Activated naive CD4-positive, alpha-beta T cell treated with anti-CD3 and anti-CD28 coated beads, Interleukin-2, amount 50 U/mL, for 24 hours (primary cell): ENCODE results near the gene THADA.
"Not testable (repeated sequence)": the region's sequence is repeated elsewhere in the genome, so short reads cannot be mapped to it uniquely, and the experiment has no call there.

ENCODE experiments used
- H3K27ac Mint-ChIP-seq: one replicate; pipeline ENCODE4 v1.8.0; 2021; ENCODE audit warnings: mild to moderate bottlenecking, mixed read lengths
- H3K27me3 Mint-ChIP-seq: one replicate; pipeline ENCODE4 v1.8.0; 2021; ENCODE audit warnings: mixed read lengths
- H3K36me3 Mint-ChIP-seq: one replicate; pipeline ENCODE4 v1.8.0; 2021; ENCODE audit warnings: mixed read lengths
- H3K4me1 Mint-ChIP-seq: one replicate; pipeline ENCODE4 v1.8.0; 2021; ENCODE audit warnings: mixed read lengths
- H3K4me3 Mint-ChIP-seq: one replicate; pipeline ENCODE4 v1.8.0; 2021; ENCODE audit warnings: mild to moderate bottlenecking, mixed read lengths
- H3K9me3 Mint-ChIP-seq: one replicate; pipeline ENCODE4 v1.8.0; 2021; ENCODE audit warnings: mixed read lengths

The THADA gene

DNA sequence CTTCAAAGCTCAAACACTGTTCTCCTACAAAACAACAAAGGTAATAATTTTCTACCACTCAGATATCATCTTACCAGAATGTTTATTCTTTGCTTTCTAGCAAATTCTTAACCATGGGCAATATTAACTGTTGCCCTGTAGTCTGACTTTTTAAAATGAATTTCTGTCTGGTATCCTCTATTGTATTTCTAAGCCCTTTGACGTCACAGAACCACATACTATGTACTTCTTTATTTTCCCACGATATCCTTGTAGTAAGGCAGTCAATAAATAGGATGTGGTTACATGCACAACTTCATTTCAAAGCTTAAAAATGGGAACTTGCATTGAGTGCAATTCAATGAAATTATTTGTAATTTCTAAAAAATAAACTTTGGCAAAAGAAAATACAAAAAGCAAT lies 58.7 kb downstream of the THADA start:
- Mint-ChIP-seq H3K4me3 (no peak overlapping the region), H3K36me3 (peaks cover 20% of the 10 kb centered on the region), H3K4me1 (peaks cover 27% of the 10 kb centered on the region), H3K9me3 (no peaks in the 10 kb centered on the region), H3K27me3 (no peaks in the 10 kb centered on the region), H3K27ac (no peak overlapping the region)

DNA sequence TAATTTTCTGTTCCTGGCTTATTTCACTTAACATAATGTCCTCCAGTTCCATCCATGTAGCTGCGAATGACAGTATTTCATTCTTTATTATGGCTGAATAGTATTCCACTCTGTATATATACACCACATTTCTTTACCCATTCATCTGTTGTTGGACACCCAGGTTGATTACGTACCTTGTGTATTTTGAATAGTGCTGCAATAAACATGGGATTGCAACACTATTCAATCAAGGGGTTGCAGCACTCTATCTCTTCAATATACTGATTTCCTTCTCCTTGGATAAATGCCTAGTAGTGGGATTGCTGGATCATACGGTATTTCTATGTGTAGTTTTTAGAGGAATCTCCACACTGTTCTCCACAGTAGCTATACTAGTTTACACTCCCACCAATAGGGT lies 61.3 kb downstream of the THADA start:
- Mint-ChIP-seq H3K27ac (no peak overlapping the region), H3K9me3 (no peaks in the 10 kb centered on the region), H3K4me1 (peaks cover 32% of the 10 kb centered on the region), H3K4me3 (no peak overlapping the region), H3K27me3 (no peaks in the 10 kb centered on the region), H3K36me3 (peaks cover 24% of the 10 kb centered on the region)

DNA sequence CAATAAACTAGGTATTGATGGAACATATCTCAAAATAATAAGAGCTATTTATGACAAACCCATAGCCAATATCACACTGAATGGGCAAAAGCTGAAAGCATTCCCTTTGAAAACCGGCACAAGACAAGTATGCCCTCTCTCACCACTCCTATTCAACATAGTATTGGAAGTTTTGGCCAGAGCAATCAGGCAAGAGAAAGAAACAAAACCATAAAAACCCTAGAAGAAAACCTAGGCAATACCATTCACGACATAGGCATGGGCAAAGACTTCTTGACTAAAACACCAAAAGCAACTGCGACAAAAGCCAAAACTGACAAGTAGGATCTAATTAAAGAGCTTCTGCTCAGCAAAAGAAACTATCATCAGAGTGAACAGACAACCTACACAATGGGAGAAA lies 63.3 kb downstream of the THADA start:
- H3K27me3 Mint-ChIP-seq, H3K4me3 Mint-ChIP-seq, H3K9me3 Mint-ChIP-seq, H3K27ac Mint-ChIP-seq: not testable (repeated sequence)
- Mint-ChIP-seq H3K36me3 (peaks cover 22% of the 10 kb centered on the region), H3K4me1 (peaks cover 17% of the 10 kb centered on the region)

- H3K4me1 Mint-ChIP-seq = peaks cover 9% of the 10 kb centered on the region
- no peak overlapping the region for H3K27ac Mint-ChIP-seq
- peaks cover 28% of the 10 kb centered on the region for H3K36me3 Mint-ChIP-seq
- no peak overlapping the region for H3K4me3 Mint-ChIP-seq
- no peaks in the 10 kb centered on the region for H3K9me3 Mint-ChIP-seq
- no peaks in the 10 kb centered on the region for H3K27me3 Mint-ChIP-seq
These were observed 64.6 kb downstream of the THADA start for GRCh38 chr2:43531251-43531650.

- Mint-ChIP-seq H3K27ac (no peak overlapping the region), H3K4me1 (peaks cover 18% of the 10 kb centered on the region), H3K9me3 (no peaks in the 10 kb centered on the region), H3K4me3 (no peak overlapping the region), H3K36me3 (peaks cover 33% of the 10 kb centered on the region), H3K27me3 (no peaks in the 10 kb centered on the region)
These were observed 68.8 kb downstream of the THADA start for GRCh38 chr2:43526994-43527393.

GRCh38 chr2:43525506-43525905 lies 70.3 kb downstream of the THADA start:
- Mint-ChIP-seq H3K27ac (no peak overlapping the region), H3K9me3 (no peaks in the 10 kb centered on the region), H3K36me3 (peaks cover 29% of the 10 kb centered on the region), H3K27me3 (no peaks in the 10 kb centered on the region), H3K4me1 (peaks cover 13% of the 10 kb centered on the region), H3K4me3 (no peak overlapping the region)

GRCh38 chr2:43524177-43524965 lies 71.5 kb downstream of the THADA start:
- Mint-ChIP-seq H3K4me3 (no peak overlapping the region), H3K27ac (no peak overlapping the region), H3K36me3 (peaks cover 29% of the 10 kb centered on the region), H3K9me3 (no peaks in the 10 kb centered on the region), H3K27me3 (no peaks in the 10 kb centered on the region), H3K4me1 (peaks cover 19% of the 10 kb centered on the region)

DNA sequence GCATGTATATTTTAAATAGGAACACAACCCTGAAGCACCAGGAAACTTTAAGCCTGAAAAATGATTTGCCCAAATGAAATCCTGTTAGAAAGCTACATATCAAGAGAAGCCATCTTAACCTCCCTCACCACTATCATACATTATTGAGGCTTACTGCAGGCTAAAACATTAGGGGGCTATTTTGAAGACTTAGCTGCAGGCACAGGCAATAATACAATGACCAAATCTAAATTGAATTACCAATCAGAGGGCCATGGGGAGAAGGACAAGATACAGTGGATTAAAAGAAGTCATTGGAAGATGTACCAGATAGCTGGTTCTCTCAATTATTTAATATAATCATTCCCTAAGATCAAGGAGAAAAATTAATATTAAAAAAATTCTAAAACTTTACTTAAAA lies 73.7 kb downstream of the THADA start:
- Mint-ChIP-seq H3K27me3 (no peaks in the 10 kb centered on the region), H3K27ac (peak overlapping the region; percentile 18), H3K9me3 (no peaks in the 10 kb centered on the region), H3K4me3 (no peak overlapping the region), H3K4me1 (peaks cover 35% of the 10 kb centered on the region), H3K36me3 (peaks cover 29% of the 10 kb centered on the region)

DNA sequence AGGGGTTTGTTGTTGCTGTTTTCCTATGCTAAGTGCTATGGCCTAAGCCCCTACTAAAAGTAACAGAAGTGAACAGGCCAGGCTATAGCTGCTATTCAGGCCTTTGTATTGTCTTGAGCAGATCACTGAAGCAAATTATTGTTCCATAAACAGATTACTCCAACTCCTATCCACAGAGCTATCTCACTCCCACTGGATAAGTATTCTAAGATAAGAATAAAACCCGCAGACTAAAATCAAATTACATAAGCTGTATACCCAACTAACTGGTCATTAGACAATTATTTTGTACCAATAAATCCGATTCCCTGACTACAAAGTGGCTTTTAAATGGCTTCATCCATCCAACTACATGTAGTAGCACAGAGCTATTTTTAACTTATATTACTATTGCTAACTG lies 74.3 kb downstream of the THADA start:
- Mint-ChIP-seq H3K9me3 (no peaks in the 10 kb centered on the region), H3K27ac (no peak overlapping the region), H3K4me3 (no peak overlapping the region), H3K27me3 (no peaks in the 10 kb centered on the region), H3K36me3 (peaks cover 26% of the 10 kb centered on the region), H3K4me1 (peaks cover 36% of the 10 kb centered on the region)

GRCh38 chr2:43520919-43521318 lies 74.9 kb downstream of the THADA start:
- H3K9me3 Mint-ChIP-seq = no peaks in the 10 kb centered on the region
- H3K4me3 Mint-ChIP-seq = no peak overlapping the region
- H3K27ac Mint-ChIP-seq = no peak overlapping the region
- H3K4me1 Mint-ChIP-seq = peaks cover 42% of the 10 kb centered on the region
- H3K27me3 Mint-ChIP-seq = no peaks in the 10 kb centered on the region
- H3K36me3 Mint-ChIP-seq = peaks cover 20% of the 10 kb centered on the region

GRCh38 chr2:43519643-43520221 lies 76.1 kb downstream of the THADA start:
- Mint-ChIP-seq H3K27me3 (no peaks in the 10 kb centered on the region), H3K36me3 (peaks cover 9% of the 10 kb centered on the region), H3K27ac (no peak overlapping the region)

GRCh38 chr2:43518718-43519117 lies 77.1 kb downstream of the THADA start:
- H3K27me3 Mint-ChIP-seq = no peaks in the 10 kb centered on the region
- H3K4me3 Mint-ChIP-seq = no peak overlapping the region
- peaks cover 37% of the 10 kb centered on the region for H3K4me1 Mint-ChIP-seq
- no peaks in the 10 kb centered on the region for H3K9me3 Mint-ChIP-seq
- H3K36me3 Mint-ChIP-seq = peaks cover 5% of the 10 kb centered on the region
- peak overlapping the region; percentile 70 for H3K27ac Mint-ChIP-seq

More at GRCh38 chr2:43519643-43520221, 76.1 kb downstream of the THADA start:
- no peaks in the 10 kb centered on the region for H3K9me3 Mint-ChIP-seq
- H3K4me1 Mint-ChIP-seq = peaks cover 44% of the 10 kb centered on the region
- H3K4me3 Mint-ChIP-seq = no peak overlapping the region

DNA sequence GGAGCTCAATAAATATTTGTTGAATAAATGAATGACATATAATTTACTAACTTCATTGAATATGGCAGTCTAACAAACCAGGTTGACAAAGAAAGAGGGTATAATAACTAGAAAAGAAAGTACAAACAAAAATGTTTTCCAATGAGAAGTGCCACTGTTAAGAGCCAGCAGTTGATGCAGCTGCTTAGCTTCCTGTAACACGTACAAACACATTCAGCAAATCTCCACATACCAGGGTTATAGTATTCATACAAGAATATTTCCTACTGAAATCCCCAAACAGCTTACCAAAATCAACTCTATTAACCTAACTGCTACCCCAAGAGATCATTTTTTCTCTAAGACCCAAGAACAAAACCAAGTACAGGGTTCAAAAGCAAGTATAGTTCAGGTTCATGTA lies 77.7 kb downstream of the THADA start:
- Mint-ChIP-seq H3K36me3 (peaks cover 6% of the 10 kb centered on the region), H3K4me3 (no peak overlapping the region), H3K27ac (no peak overlapping the region), H3K9me3 (no peaks in the 10 kb centered on the region), H3K4me1 (peaks cover 38% of the 10 kb centered on the region), H3K27me3 (no peaks in the 10 kb centered on the region)

- Mint-ChIP-seq H3K9me3 (no peaks in the 10 kb centered on the region), H3K27me3 (no peaks in the 10 kb centered on the region), H3K4me1 (peaks cover 43% of the 10 kb centered on the region), H3K36me3 (peaks cover 12% of the 10 kb centered on the region), H3K27ac (no peak overlapping the region), H3K4me3 (no peak overlapping the region)
These were observed 79.9 kb downstream of the THADA start for GRCh38 chr2:43515807-43516497.

DNA sequence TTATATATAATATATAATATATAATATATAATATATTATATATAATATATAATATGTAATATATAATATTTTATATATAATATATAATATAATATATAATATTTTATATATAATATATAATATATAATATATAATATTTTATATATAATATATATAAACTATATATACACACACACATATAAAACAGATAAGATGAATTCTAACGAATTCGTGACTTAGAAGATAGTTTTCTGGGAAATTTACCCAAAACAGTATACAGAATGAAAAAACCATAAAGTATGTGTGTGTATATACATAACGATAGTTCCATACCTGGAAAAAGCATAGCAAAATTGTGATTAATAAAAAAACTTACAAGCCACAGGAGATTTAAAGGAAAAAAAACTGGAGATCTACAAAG lies 80.6 kb downstream of the THADA start:
- Mint-ChIP-seq H3K9me3 (no peaks in the 10 kb centered on the region), H3K4me1 (peaks cover 43% of the 10 kb centered on the region), H3K27me3 (no peaks in the 10 kb centered on the region), H3K27ac (no peak overlapping the region), H3K4me3 (no peak overlapping the region), H3K36me3 (peaks cover 12% of the 10 kb centered on the region)

DNA sequence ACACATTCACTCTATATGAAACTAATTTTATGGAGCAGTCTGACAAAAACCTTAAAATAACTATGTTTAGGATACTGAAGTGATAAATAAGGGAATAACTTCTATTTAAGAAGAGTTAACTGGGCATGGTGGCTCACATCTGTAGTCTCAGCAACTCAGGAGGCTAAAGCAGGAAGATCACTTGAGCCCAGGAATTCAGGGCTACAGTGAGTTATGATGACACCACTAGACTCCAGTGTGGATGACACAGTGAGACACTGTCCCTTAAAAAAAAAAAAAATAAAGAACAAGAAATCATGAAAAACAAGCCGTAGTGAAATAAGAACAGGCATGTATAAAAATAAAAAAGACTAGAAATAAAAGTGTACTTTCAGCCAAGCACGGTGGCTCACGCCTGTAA lies 82.0 kb downstream of the THADA start:
- Mint-ChIP-seq H3K4me3 (no peak overlapping the region), H3K27me3 (no peaks in the 10 kb centered on the region), H3K27ac (no peak overlapping the region), H3K9me3 (no peaks in the 10 kb centered on the region), H3K36me3 (peaks cover 16% of the 10 kb centered on the region), H3K4me1 (peaks cover 41% of the 10 kb centered on the region)
